DMS 273 (cell line): ENCODE results near the gene OSBPL3.

Experiments used
- DNase-seq: peaks from one replicate; lab custom pipeline; 2025; ENCODE audit not compliant: unreplicated experiment; lab: John Stamatoyannopoulos, UW

Gene OSBPL3

GRCh38 chr7:24835643-24836042, 144.3 kb downstream of the OSBPL3 start:
- no peak for DNase-seq

GRCh38 chr7:24834128-24834798, 145.7 kb downstream of the OSBPL3 start:
- DNase-seq, result no peak

- DNase-seq, result no peak
These were observed 146.4 kb downstream of the OSBPL3 start for GRCh38 chr7:24833549-24833948.

DNA sequence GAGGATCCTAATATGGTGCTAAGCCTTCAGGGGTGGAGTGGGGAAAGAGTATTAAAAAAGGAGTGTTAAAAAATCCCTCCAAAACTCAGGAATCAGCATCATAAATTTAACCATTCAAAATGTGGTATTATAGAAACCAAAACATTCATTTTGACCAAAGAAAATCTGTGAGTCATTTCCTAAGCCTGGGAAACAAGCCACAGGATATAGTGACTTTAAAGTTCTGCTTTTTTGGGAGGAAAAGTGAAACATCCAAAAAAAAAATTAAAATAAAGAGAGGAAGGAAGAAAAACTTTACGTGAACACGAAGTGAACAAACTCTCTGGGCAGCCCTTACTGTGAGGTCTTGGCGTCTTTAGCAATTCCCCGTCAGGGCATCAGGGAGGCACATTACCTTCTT, 148.7 kb downstream of the OSBPL3 start:
- DNase-seq, result no peak

DNA sequence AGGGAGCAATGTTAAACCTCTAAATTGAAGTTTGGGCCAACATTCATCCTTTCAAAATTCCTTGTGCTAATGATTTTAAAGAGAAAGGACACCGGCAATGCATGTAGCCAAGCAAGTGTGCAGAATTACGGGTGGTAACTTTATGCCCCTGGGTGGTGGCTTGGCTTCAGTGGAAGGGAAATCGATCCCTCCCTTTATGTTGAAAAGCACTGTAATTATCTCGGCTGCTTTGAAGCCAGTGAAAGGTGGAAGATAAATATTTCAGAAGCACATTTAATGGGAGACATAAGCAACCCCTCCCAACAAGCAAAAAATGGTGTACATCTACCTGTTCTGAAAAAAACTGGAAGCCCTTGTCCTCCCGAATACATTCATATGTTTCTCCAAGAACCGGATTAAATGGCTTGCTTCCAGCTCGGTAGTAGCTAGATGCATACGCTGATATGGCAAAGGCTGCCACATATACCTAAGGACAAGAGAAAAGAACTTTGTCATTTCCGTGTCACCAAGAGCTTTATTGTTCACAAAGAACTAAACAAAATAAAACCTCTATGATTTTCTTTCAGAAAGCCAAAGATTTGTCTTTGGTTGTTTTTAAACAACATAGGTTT, 149.4 kb downstream of the OSBPL3 start:
- no peak for DNase-seq

- DNase-seq, result no peak
These were observed 150.2 kb downstream of the OSBPL3 start for GRCh38 chr7:24829787-24830186.

- no peak for DNase-seq
These were observed 150.9 kb downstream of the OSBPL3 start for GRCh38 chr7:24828891-24829661.

DNA sequence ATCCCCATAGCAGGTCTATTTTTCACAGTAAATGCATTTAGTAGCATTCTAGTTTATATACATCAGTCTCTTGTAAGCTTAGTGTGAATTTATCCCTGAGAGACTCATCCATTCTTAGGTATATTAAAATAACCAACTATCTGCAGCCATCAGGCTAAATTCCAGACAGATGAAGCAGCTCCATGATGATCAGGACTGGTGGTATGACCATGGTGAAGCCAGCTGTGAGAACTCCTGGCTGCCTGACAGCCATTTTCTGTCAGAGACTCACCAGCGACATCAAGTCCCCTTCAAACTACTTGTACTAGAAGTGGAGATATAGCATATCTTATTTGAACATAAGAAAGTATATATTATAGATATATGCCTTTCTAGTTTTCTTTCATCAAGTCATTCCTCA, 152.4 kb downstream of the OSBPL3 start:
- DNase-seq, result no peak

- DNase-seq, result no peak
These were observed 153.0 kb downstream of the OSBPL3 start for GRCh38 chr7:24827027-24827426.

- no peak for DNase-seq
These were observed 153.3 kb downstream of the OSBPL3 start for GRCh38 chr7:24826662-24827020.

GRCh38 chr7:24825931-24826661, 153.9 kb downstream of the OSBPL3 start:
- no peak for DNase-seq

GRCh38 chr7:24825381-24825794, 154.6 kb downstream of the OSBPL3 start:
- DNase-seq, result no peak

GRCh38 chr7:24824896-24825295, 155.1 kb downstream of the OSBPL3 start:
- DNase-seq, result no peak

GRCh38 chr7:24824400-24824799, 155.6 kb downstream of the OSBPL3 start:
- no peak for DNase-seq

- no peak for DNase-seq
These were observed 158.3 kb downstream of the OSBPL3 start for GRCh38 chr7:24821754-24822054.

DNA sequence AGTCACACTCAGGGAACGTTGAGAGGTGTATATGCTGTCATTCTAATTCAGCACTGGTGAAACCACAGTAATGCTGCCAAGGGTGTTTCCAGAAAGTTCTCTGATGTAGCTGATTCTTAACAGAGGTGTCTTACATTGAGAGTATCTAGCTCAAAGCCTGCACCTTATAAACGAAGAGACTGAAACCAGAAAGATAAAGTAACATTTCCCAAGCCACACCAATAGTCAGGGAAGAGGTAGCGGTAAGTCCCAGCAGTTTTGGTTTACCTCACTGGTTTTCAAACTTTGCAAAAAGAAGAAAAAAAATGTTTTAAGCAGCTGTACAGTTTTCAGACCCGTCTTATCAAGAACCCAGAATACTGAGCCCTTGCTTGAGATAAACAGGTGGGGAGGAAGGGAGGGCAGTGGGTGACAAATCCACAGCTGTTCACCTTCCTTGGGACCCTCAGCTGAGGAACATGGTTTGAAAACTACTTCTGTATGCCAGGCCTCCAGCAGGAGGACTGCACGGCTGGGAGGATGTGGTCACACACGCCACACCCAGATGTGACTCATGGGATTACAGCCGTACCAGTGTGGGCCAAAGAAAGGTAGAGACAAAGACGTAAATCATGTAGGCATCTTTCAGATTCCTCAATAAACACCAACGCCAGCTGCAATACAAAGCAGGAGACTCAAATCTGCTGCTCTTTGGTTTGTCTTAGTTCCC, 158.8 kb downstream of the OSBPL3 start:
- DNase-seq, result peak; percentile 29

DNA sequence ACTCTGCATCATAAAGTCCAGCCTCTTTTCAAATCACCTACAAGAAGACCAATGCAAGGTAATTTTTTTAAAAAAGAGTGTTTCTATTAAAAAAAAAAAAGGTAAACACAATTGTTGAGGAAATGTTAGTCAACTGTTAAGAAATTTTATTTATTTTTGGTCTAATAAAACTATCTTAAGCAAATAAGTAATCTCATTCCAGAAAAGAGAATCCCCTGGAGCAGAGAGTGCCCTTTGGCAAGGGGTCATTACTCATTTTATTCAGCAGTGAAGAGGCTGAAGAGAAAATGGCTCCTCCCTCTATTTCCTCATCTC, 159.3 kb downstream of the OSBPL3 start:
- DNase-seq, result no peak

DNA sequence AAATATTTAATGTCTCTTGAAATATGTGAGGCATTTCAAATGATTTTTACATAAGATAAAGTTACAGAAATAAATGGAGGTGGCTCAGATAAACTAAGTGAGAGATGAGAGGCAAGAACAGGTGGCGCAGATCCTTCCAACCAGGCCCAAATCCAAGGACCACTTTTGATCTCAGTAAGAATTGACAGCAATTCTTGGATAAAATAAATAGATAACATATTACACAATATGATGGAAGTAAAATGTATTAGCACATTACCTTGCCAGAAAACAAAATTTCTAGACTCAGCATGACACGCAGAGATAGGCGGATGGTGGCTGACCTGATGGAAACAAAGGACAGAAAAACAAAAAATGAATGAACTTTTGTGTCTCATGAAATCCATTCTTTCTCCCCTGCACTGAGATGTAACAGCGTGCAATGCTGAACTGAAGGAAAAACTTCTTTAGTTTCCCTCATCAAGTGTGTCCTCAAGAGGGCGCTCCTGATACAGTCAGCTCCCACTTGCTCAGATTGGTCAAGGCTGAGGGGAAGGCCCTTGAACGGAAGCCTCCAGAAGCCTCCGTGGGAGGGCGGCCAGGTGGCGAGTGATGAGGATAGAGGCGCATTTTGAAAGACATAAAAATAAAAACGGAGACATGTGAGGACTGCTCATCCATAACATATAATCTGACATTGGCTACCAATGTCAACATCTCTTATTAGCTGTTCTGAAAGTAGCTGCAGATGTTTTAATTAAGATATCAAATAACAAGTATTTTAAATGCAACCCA, 159.9 kb downstream of the OSBPL3 start:
- DNase-seq, result peak; percentile 95

DNA sequence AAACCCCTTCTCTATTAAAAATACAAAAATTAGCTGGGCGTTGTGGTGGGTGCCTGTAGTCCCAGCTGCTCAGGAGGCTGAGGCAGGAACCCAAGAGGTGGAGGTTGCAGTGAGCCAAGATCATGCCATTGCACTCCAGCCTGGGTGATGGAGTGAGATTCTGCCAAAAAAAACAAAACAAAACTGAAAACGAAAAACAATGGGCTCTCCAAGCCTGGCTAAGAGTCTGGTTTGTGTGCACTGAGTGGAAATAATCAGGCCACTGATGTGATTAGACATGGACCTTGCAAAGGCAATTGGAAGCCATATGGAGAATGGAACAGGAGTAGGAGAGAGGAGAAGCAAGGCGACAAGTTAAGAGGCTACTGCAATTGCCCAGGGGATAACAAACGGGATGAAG, 162.6 kb downstream of the OSBPL3 start:
- DNase-seq, result peak; percentile 7

DNA sequence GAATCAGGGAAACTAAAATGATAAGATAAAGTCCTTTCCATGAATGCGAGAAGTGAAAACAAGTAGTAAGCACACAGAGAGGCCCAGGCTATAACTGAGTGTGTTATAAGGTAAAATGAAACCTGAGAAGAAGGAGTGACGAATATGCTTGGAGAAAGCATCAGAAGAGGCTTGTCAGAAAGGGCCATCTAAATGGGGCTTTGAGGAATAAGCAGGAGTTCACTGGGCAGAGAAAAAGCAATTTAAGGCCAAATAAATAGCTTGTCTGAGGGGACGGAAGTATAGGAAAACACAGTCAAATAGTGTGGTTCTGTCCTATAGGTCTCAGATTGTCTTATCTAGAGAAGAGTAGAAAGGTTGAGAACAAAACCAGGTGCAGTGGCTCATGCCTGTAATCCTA, 163.1 kb downstream of the OSBPL3 start:
- no peak for DNase-seq
